ENCODE results near the gene CEACAM5.

CEACAM5 gene

DNA sequence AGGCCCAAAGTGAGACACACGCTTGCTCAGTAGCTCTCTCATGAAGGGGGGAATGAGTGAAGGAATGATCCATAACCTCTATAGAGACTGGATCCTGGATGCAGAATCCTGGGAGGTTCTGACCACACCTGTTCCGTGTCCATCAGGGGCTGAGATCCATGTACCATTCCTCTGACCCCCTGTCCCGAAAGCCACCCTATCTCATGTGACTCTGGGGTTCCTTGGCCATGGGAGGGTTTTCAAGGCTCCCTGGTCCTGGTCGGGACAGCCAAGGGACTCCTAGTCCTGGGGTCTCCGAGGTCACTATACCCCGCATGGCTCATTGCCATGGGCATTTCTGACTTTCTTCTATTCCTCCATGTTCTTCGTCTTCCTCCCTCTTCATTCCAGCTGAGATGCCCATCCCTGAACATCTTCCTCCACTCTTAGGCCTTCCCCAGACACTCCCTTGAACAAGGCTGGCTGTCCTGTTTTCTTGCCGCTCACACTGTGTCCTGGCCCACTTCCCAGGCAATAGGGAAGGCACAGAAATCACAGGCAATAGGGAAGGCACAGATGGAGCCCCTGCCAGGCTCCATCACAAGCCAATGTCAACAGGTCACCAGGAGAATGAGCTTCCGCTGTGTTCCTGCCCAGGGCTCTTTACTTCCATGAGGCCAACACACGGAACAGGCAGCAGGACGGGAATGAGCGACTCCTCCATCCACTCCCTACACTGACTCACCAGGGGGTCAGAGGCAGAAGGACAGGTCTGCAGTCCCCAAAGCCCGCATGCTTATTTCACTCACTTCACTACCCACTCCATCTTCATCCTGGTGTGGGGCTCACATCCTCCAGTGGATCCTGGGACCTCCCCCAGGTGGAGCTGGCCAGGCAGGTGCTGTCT, 3.2 kb downstream of the CEACAM5 start:
- TF ChIP-seq, protein P1, sequence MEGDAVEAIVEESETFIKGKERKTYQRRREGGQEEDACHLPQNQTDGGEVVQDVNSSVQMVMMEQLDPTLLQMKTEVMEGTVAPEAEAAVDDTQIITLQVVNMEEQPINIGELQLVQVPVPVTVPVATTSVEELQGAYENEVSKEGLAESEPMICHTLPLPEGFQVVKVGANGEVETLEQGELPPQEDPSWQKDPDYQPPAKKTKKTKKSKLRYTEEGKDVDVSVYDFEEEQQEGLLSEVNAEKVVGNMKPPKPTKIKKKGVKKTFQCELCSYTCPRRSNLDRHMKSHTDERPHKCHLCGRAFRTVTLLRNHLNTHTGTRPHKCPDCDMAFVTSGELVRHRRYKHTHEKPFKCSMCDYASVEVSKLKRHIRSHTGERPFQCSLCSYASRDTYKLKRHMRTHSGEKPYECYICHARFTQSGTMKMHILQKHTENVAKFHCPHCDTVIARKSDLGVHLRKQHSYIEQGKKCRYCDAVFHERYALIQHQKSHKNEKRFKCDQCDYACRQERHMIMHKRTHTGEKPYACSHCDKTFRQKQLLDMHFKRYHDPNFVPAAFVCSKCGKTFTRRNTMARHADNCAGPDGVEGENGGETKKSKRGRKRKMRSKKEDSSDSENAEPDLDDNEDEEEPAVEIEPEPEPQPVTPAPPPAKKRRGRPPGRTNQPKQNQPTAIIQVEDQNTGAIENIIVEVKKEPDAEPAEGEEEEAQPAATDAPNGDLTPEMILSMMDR (IDR thresholded peaks at IDR 0.05; ENCODE audit: insufficient read depth, low read length, poor library complexity, severe bottlenecking) = no peak
- TF ChIP-seq EZH2phosphoT487 (conservative IDR thresholded peaks at IDR 0.05; ENCODE audit: low read length) = no peak
- Histone ChIP-seq H3K36me3 (ENCODE audit: low read length) (no peaks in the 10 kb centered on the region), H3K4me2 (ENCODE audit: low read depth, low read length, poor library complexity, severe bottlenecking) (no peak overlapping the region)

DNA sequence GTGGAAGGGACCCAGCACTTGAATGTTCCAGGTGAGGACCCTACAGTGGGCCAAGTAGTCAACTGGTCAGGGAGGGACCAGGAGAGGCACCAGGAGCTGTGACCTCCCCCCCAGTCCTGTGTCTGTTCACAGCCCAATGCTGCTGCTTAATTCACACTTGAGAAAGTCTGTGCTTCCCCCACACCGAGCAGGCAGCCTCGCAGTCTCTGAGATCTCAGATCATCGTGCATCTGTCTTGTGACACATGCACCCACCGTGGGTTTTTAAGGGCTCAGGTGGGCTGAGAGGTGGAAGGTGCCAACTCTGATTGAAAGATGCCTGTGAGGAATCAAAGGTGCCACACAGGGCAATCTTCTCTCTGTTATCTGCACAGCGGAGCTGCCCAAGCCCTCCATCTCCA, 6.2 kb downstream of the CEACAM5 start:
- Histone ChIP-seq H3K27ac (ENCODE audit: low read depth, low read length) (no peak overlapping the region), H3K36me3 (ENCODE audit: low read length) (no peaks in the 10 kb centered on the region), H3K9me3 (ENCODE audit: insufficient read depth, low read length) (no peaks in the 10 kb centered on the region), H3F3A (ENCODE audit: insufficient read depth) (no peaks in the 10 kb centered on the region), H3K4me2 (ENCODE audit: low read depth, low read length, poor library complexity, severe bottlenecking) (no peak overlapping the region), H3K27me3 (ENCODE audit: low read length) (no peaks in the 10 kb centered on the region), H3K9ac (ENCODE audit: low read length) (no peak overlapping the region), H3K9me2 (replicated peaks; ENCODE audit: insufficient read depth, low read length) (no peaks in the 10 kb centered on the region), H4K20me1 (ENCODE audit: low read depth, low read length) (no peaks in the 10 kb centered on the region), H2AFZ (ENCODE audit: low read depth, low read length, severe bottlenecking) (no peak overlapping the region), H3K79me2 (ENCODE audit: insufficient read depth, low read length) (no peaks in the 10 kb centered on the region), H3K4me3 (ENCODE audit: insufficient read depth, low read length, poor library complexity, severe bottlenecking) (no peak overlapping the region)
- no peak for TF ChIP-seq EZH2phosphoT487 (conservative IDR thresholded peaks at IDR 0.05; ENCODE audit: low read length)
- TF ChIP-seq, protein P1 (IDR thresholded peaks at IDR 0.05; ENCODE audit: insufficient read depth, low read length, poor library complexity, severe bottlenecking) = no peak

More for the DNA sequence above, 3.2 kb downstream of the CEACAM5 start:
- no peaks in the 10 kb centered on the region for H3K79me2 ChIP-seq (ENCODE audit: insufficient read depth, low read length)
- H4K20me1 ChIP-seq (ENCODE audit: low read depth, low read length) = no peaks in the 10 kb centered on the region
- no peaks in the 10 kb centered on the region for H3K9me2 ChIP-seq (replicated peaks; ENCODE audit: insufficient read depth, low read length)
- no peak overlapping the region for H2AFZ ChIP-seq (ENCODE audit: low read depth, low read length, severe bottlenecking)
- no peak overlapping the region for H3K9ac ChIP-seq (ENCODE audit: low read length)
- no peaks in the 10 kb centered on the region for H3K9me3 ChIP-seq (ENCODE audit: insufficient read depth, low read length)
- no peaks in the 10 kb centered on the region for H3K27me3 ChIP-seq (ENCODE audit: low read length)
- H3K4me3 ChIP-seq (ENCODE audit: insufficient read depth, low read length, poor library complexity, severe bottlenecking) = no peak overlapping the region
- H3F3A ChIP-seq (ENCODE audit: insufficient read depth) = no peaks in the 10 kb centered on the region
- no peak overlapping the region for H3K27ac ChIP-seq (ENCODE audit: low read depth, low read length)

DNA sequence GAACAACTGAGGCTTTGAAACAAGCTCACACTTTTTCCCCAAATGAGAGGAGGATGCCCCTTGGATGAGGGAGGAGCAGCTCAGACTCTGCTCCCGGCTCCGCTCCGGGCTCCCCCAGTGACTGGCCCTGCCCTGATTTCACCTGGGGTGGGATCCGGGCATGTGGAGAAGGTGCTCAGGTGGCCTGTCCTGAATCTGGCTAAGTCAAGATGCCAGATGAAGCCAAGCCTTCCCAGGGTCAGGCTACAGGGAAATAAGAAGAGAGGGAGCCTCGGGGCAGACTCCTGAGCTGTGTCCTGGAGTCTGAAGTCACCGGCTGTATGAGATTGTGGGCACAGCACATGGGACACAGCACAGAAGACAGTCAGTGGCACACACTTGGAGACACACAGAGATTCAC, 10.3 kb downstream of the CEACAM5 start:
- Histone ChIP-seq H3K36me3 (ENCODE audit: low read length) (no peaks in the 10 kb centered on the region), H2AFZ (ENCODE audit: low read depth, low read length, severe bottlenecking) (no peak overlapping the region), H3K27me3 (ENCODE audit: low read length) (no peaks in the 10 kb centered on the region), H3K79me2 (ENCODE audit: insufficient read depth, low read length) (no peaks in the 10 kb centered on the region), H4K20me1 (ENCODE audit: low read depth, low read length) (no peaks in the 10 kb centered on the region), H3K9me3 (ENCODE audit: insufficient read depth, low read length) (no peaks in the 10 kb centered on the region), H3K4me3 (ENCODE audit: insufficient read depth, low read length, poor library complexity, severe bottlenecking) (no peak overlapping the region), H3K4me2 (ENCODE audit: low read depth, low read length, poor library complexity, severe bottlenecking) (no peak overlapping the region), H3F3A (ENCODE audit: insufficient read depth) (no peaks in the 10 kb centered on the region), H3K9ac (ENCODE audit: low read length) (no peak overlapping the region), H3K27ac (ENCODE audit: low read depth, low read length) (no peak overlapping the region), H3K9me2 (replicated peaks; ENCODE audit: insufficient read depth, low read length) (no peaks in the 10 kb centered on the region)
- TF ChIP-seq, protein P1 (IDR thresholded peaks at IDR 0.05; ENCODE audit: insufficient read depth, low read length, poor library complexity, severe bottlenecking) = no peak
- no peak for TF ChIP-seq EZH2phosphoT487 (conservative IDR thresholded peaks at IDR 0.05; ENCODE audit: low read length)
